T47D (cell line): Measurements from ENCODE around the gene PLEKHG3.

ENCODE experiments used
- DNase-seq, 2 experiments: peaks; one replicate each; pipeline versions ENCODE4 v3.0.0 to v3.0.0-alpha.2; 2011 to 2012; ENCODE audit warnings: low read depth in 1 of 2, low spot score in 1 of 2
- JUND ChIP-seq: IDR thresholded peaks from 2 replicates; pipeline ENCODE4 v1.6.1; 2012; ENCODE audit warnings: low read depth
- in situ Hi-C: cut with HindIII; loops from 2 replicates; pipeline ENCODE4 v1.10.0; 2016; ENCODE audit warnings: low sequenced_read_pairs, low pct_unique_long_range_greater_than_20kb

Gene PLEKHG3

GRCh38 chr14:64704743-64705380 lies 638 bp downstream of the PLEKHG3 start:
- in situ Hi-C loops = no loop called here
- no peak for TF ChIP-seq JUND
- DNase-seq = peak; percentile 47 to 69

- TF ChIP-seq JUND = no peak
- in situ Hi-C loops = no loop called here
- DNase-seq = peak in 1 of 2 experiments; percentile 47
Measured at GRCh38 chr14:64705381-64706118, 1.3 kb downstream of the PLEKHG3 start.

- in situ Hi-C loops = no loop called here
- no peak for DNase-seq
- TF ChIP-seq JUND = no peak
Measured at GRCh38 chr14:64706119-64706592, 1.9 kb downstream of the PLEKHG3 start.

- no peak for DNase-seq
- in situ Hi-C loops = no loop called here
- TF ChIP-seq JUND = no peak
Measured at GRCh38 chr14:64706593-64707193, 2.5 kb downstream of the PLEKHG3 start.

- TF ChIP-seq JUND = no peak
- in situ Hi-C loops = no loop called here
- DNase-seq = no peak
Measured at GRCh38 chr14:64707661-64708060, 3.4 kb downstream of the PLEKHG3 start.

GRCh38 chr14:64708148-64709004 lies 4.2 kb downstream of the PLEKHG3 start:
- DNase-seq = no peak
- no peak for TF ChIP-seq JUND
- in situ Hi-C loops = no loop called here

- TF ChIP-seq JUND = no peak
- in situ Hi-C loops = no loop called here
- DNase-seq = no peak
Measured at GRCh38 chr14:64709126-64709525, 4.9 kb downstream of the PLEKHG3 start.

GRCh38 chr14:64711039-64711438 lies 6.8 kb downstream of the PLEKHG3 start:
- DNase-seq = no peak
- TF ChIP-seq JUND = no peak
- in situ Hi-C loops = no loop called here

- in situ Hi-C loops = no loop called here
- DNase-seq = no peak
- TF ChIP-seq JUND = no peak
Measured at GRCh38 chr14:64713677-64714076, 9.5 kb downstream of the PLEKHG3 start.

GRCh38 chr14:64714432-64715025 lies 10.3 kb downstream of the PLEKHG3 start:
- in situ Hi-C loops = no loop called here
- no peak for DNase-seq
- no peak for TF ChIP-seq JUND

GRCh38 chr14:64715146-64715627 lies 11.0 kb downstream of the PLEKHG3 start:
- no peak for DNase-seq
- in situ Hi-C loops = no loop called here
- TF ChIP-seq JUND = no peak
